Measurements from ENCODE around the gene TMEM44. TPM values are rescaled to one million over a fixed set of nuclear protein-coding genes. Genes with fewer than 3 reads are reported as not detected.

TMEM44 gene
- total and polyA plus RNA-seq, 2 donors (not counting 3 experiments of a cell fraction or from before 2014, with no cell fraction given) = 93.8 to 125 TPM

- intact Hi-C loops (cut with micrococcal nuclease) = loop anchor here (1.0 to 5.0 kb wide), 6 partner anchors 33 to 769 kb away; partner anchors contain the start of genes ACAP2 and TMEM44
- Histone ChIP-seq H3K9ac (replicated peaks; ENCODE audit: extremely low read depth, insufficient read depth, low read length) (peak overlapping the region; percentile 95), H3K27me3 (ENCODE audit: control insufficient read depth in 2 of 2, insufficient read depth in 2 of 2, low read length in 2 of 2) (peaks cover 0 to 2% of the 10 kb centered on the region in 2 experiments), H3K4me3 (replicated peaks in 1 of 3; ENCODE audit: insufficient read depth in 1 of 3, low read depth in 1 of 3, low read length in 3 of 3) (peak overlapping the region; percentile 61 to 97 (median 64)), H3K9me1 (replicated peaks; ENCODE audit: control insufficient read depth, extremely low read depth, insufficient read depth, low read length) (no peaks in the 10 kb centered on the region), H3K36me3 (ENCODE audit: control insufficient read depth in 2 of 2, extremely low read depth in 1 of 2, insufficient read depth in 2 of 2, low read length in 2 of 2) (peaks cover 3 to 4% of the 10 kb centered on the region in 2 experiments), H4K20me1 (replicated peaks; ENCODE audit: control insufficient read depth, extremely low read depth, insufficient read depth, low read length) (no peaks in the 10 kb centered on the region), H3K4me2 (ENCODE audit: insufficient read depth, low read length) (peak overlapping the region; percentile 99), H3K27ac (ENCODE audit: insufficient read depth, low read depth, low read length) (peak overlapping the region; percentile 93), H3K9me3 (replicated peaks; ENCODE audit: control insufficient read depth, insufficient read depth, low read length) (no peaks in the 10 kb centered on the region), H2AFZ (ENCODE audit: low read depth, low read length) (no peak overlapping the region), H3K4me1 (ENCODE audit: control insufficient read depth, extremely low read depth, insufficient read depth, low read length) (peaks cover 13% of the 10 kb centered on the region), H3K79me2 (ENCODE audit: control insufficient read depth, insufficient read depth, low read length) (peaks cover 40% of the 10 kb centered on the region)
- dilution Hi-C loops (cut with MboI; ENCODE audit: extremely low pct_ligation_motif_present, low sequenced_read_pairs) = no loop called here
- BruUV-seq (replicated peaks) = no TSS peak
- DNase-seq (ENCODE audit: low read depth, low spot score) (no peak), FAIRE-seq (no peak)
- ChIA-PET CTCF (interaction anchor here (0.9 to 5.0 kb wide), 24 partner anchors 10 to 849 kb away, joined by 3 to 71 read pairs (median 8); partner anchors contain the start of genes FAM43A and XXYLT1), POLR2A (interaction anchor here (1.1 to 2.6 kb wide), 9 partner anchors 10 to 598 kb away, joined by 3 to 18 read pairs (median 6); partner anchors contain the start of genes FAM43A, TMEM44 and XXYLT1)
- TF ChIP-seq JUN (IDR thresholded peaks at IDR 0.05; ENCODE audit: borderline replicate concordance, insufficient read depth, insufficient read length, low read depth) (no peak), POLR2A (IDR thresholded peaks at IDR 0.05; ENCODE audit: low read depth, low read length) (no peak), EZH2 (IDR thresholded peaks at IDR 0.05; ENCODE audit: borderline replicate concordance, low read depth, low read length, severe bottlenecking) (no peak), GATA2 (IDR thresholded peaks at IDR 0.05; ENCODE audit: insufficient read depth, insufficient read length, low read depth, low read length) (no peak), CTCF (IDR thresholded peaks at IDR 0.05; ENCODE audit: extremely low read depth in 1 of 2, insufficient read depth in 1 of 2, low read depth in 1 of 2, low read length in 2 of 2) (no peak), MYC (IDR thresholded peaks at IDR 0.05; ENCODE audit: low read depth, low read length) (no peak), POLR2AphosphoS5 (IDR thresholded peaks at IDR 0.05; ENCODE audit: insufficient read depth, low read depth, low read length) (no peak), FOS (IDR thresholded peaks at IDR 0.05; ENCODE audit: borderline replicate concordance, insufficient read depth, low read length) (no peak), MAX (IDR thresholded peaks at IDR 0.05; ENCODE audit: insufficient read depth, insufficient read length) (no peak)
Observed at GRCh38 chr3:194672876-194673275, 39.7 kb upstream of the TMEM44 start.
